Right lobe of liver (tissue), 4 donors: ENCODE results near the gene CORO1A.

Source experiments
- POLR2A ChIP-seq: fragments of 450-650 bp; IDR thresholded peaks from one replicate; pipeline ENCODE4 v1.6.1; 2017; ENCODE audit warnings: antibody characterized with exemption, mild to moderate bottlenecking
- TF ChIP-seq, protein P1 (sequence below), 4 donors: fragments of 200-600 bp in 3 of 4; fragments of 450-650 bp in 1 of 4; IDR thresholded peaks; one replicate each; pipeline versions ENCODE4 v1.5.1 to v1.8.0; 2016 to 2022; ENCODE audit warnings: antibody characterized with exemption in 4 of 4, mild to moderate bottlenecking in 2 of 4
- donor health status: DM: no; HTN: no; CAD: no.
- donor health status: DM: no; HTN: no; CAD: no.
- donor health status: DM: no; HTN: yes; CAD: no.

- TF ChIP-seq, protein P1, sequence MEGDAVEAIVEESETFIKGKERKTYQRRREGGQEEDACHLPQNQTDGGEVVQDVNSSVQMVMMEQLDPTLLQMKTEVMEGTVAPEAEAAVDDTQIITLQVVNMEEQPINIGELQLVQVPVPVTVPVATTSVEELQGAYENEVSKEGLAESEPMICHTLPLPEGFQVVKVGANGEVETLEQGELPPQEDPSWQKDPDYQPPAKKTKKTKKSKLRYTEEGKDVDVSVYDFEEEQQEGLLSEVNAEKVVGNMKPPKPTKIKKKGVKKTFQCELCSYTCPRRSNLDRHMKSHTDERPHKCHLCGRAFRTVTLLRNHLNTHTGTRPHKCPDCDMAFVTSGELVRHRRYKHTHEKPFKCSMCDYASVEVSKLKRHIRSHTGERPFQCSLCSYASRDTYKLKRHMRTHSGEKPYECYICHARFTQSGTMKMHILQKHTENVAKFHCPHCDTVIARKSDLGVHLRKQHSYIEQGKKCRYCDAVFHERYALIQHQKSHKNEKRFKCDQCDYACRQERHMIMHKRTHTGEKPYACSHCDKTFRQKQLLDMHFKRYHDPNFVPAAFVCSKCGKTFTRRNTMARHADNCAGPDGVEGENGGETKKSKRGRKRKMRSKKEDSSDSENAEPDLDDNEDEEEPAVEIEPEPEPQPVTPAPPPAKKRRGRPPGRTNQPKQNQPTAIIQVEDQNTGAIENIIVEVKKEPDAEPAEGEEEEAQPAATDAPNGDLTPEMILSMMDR (IDR thresholded peaks at IDR 0.05): no peak
- peak; percentile 44 for TF ChIP-seq POLR2A
Observed at GRCh38 chr16:30183233-30184095, at the start of gene CORO1A.
